Retinal pigment epithelial cell (primary cell): ENCODE results near the gene ZDHHC12.

Experiments used
- DNase-seq: peaks from one replicate; pipeline ENCODE4 v3.0.0-alpha.2; 2010; ENCODE audit warnings: low read depth
- H3K4me3 ChIP-seq: 2 replicates; pipeline ENCODE4 v1.5.1; 2011; ENCODE audit warnings: mild to moderate bottlenecking, low read length, control low read depth, moderate library complexity
- CTCF ChIP-seq: conservative IDR thresholded peaks from 2 replicates; pipeline ENCODE4 v1.5.1; 2011; ENCODE audit warnings: low read depth, low read length, control low read depth, inconsistent platforms

Gene ZDHHC12

GRCh38 chr9:128722380-128723351 lies 1.3 kb downstream of the ZDHHC12 start:
- peak overlapping the region; percentile 86 for H3K4me3 ChIP-seq
- TF ChIP-seq CTCF = no peak

GRCh38 chr9:128721487-128722010 lies 2.4 kb downstream of the ZDHHC12 start:
- H3K4me3 ChIP-seq = no peak overlapping the region

More at GRCh38 chr9:128722380-128723351, 1.3 kb downstream of the ZDHHC12 start:
- no peak for DNase-seq

GRCh38 chr9:128720841-128721486 lies 3.0 kb downstream of the ZDHHC12 start:
- no peak for DNase-seq
- no peak overlapping the region for H3K4me3 ChIP-seq
- no peak for TF ChIP-seq CTCF

More at GRCh38 chr9:128721487-128722010, 2.4 kb downstream of the ZDHHC12 start:
- no peak for TF ChIP-seq CTCF
- DNase-seq = no peak

- H3K4me3 ChIP-seq = no peak overlapping the region
- TF ChIP-seq CTCF = no peak
- no peak for DNase-seq
These were observed 3.9 kb downstream of the ZDHHC12 start for GRCh38 chr9:128719919-128720605.

- no peak for TF ChIP-seq CTCF
- H3K4me3 ChIP-seq = no peak overlapping the region
- DNase-seq = no peak
These were observed 5.5 kb downstream of the ZDHHC12 start for GRCh38 chr9:128718475-128718874.

GRCh38 chr9:128718047-128718446 lies 5.9 kb downstream of the ZDHHC12 start:
- no peak for TF ChIP-seq CTCF
- DNase-seq = no peak
- H3K4me3 ChIP-seq = no peak overlapping the region
